Measurements from ENCODE around the gene ANKS1B. TPM values are rescaled to one million over a fixed set of nuclear protein-coding genes. Genes with fewer than 3 reads are reported as not detected.

The ANKS1B gene
- total RNA-seq, 1 experiment from 2014 or later: 5.8 TPM

- ChIA-PET POLR2A (no interaction called here), CTCF (no interaction called here)
- no peak overlapping the region for H3K27ac Mint-ChIP-seq
- H3K36me3 Mint-ChIP-seq: no peaks in the 10 kb centered on the region
- ATAC-seq (no peak), DNase-seq (ENCODE audit: low spot score) (no peak)
- no peaks in the 10 kb centered on the region for H3K9me3 Mint-ChIP-seq
- no peak for TF ChIP-seq ELF4 (CRISPR knock-in tag; IDR thresholded peaks at IDR 0.05; ENCODE audit: low read depth)
- no peak for TF ChIP-seq GABPB1 (CRISPR knock-in tag; IDR thresholded peaks at IDR 0.05)
- TF ChIP-seq GTF2I (CRISPR knock-in tag; conservative IDR thresholded peaks at IDR 0.05): no peak
- no peak for TF ChIP-seq ATF1 (CRISPR knock-in tag; IDR thresholded peaks at IDR 0.05)
- no peak for TF ChIP-seq ATF6 (CRISPR knock-in tag; IDR thresholded peaks at IDR 0.05)
- no peak for TF ChIP-seq FOXK1 (CRISPR knock-in tag; IDR thresholded peaks at IDR 0.05)
- no peak for TF ChIP-seq ZNF532 (CRISPR knock-in tag; IDR thresholded peaks at IDR 0.05; ENCODE audit: borderline replicate concordance)
- TF ChIP-seq ZNF423 (CRISPR knock-in tag; IDR thresholded peaks at IDR 0.05): no peak
- TF ChIP-seq ZNF219 (CRISPR knock-in tag; IDR thresholded peaks at IDR 0.05; ENCODE audit: borderline replicate concordance): no peak
- no peak for TF ChIP-seq NR3C1 (CRISPR knock-in tag; conservative IDR thresholded peaks at IDR 0.05; ENCODE audit: low read depth)
- no peak for TF ChIP-seq PRRX2 (CRISPR knock-in tag; IDR thresholded peaks at IDR 0.05)
- TF ChIP-seq ZNF512 (CRISPR knock-in tag; IDR thresholded peaks at IDR 0.05; ENCODE audit: borderline replicate concordance): no peak
- no peak for TF ChIP-seq NFYB (CRISPR knock-in tag; conservative IDR thresholded peaks at IDR 0.05; ENCODE audit: low read depth)
- no peak for TF ChIP-seq HMGA2 (CRISPR knock-in tag; IDR thresholded peaks at IDR 0.05)
- TF ChIP-seq CTCF (IDR thresholded peaks at IDR 0.05): no peak
- no peak for TF ChIP-seq E2F5 (CRISPR knock-in tag; IDR thresholded peaks at IDR 0.05)
- TF ChIP-seq TP53 (CRISPR knock-in tag; IDR thresholded peaks at IDR 0.05): no peak
- H3K27me3 Mint-ChIP-seq (ENCODE audit: low read depth): no peaks in the 10 kb centered on the region
- H3K4me3 Mint-ChIP-seq: no peak overlapping the region
- H3K4me1 Mint-ChIP-seq: peaks cover 4% of the 10 kb centered on the region; the same call in 1 of the 2 replicates
These were observed 174.8 kb downstream of the ANKS1B start for GRCh38 chr12:99809909-99810308.
